ENCODE data around the gene NREP.

NREP gene

DNA sequence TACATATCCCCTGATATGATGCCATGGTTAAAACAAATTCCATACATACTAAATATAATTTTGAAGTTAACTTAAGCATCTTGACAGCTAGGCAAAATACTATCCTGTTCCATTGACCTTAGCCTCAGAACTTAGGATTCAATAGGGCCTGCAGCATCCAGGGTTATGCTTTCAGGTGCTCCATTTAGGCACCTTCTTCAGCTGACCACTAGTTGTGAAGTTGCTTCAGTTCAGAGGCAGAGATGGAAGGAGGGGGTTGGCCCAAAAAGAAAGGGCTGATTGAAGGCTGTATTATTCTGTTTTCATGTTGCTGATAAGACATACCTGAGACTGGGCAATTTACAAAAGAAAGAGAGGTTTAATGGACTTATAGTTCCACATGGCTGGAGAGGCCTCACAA is 7.0 kb upstream of the NREP start:
- no peak for DNase-seq

DNA sequence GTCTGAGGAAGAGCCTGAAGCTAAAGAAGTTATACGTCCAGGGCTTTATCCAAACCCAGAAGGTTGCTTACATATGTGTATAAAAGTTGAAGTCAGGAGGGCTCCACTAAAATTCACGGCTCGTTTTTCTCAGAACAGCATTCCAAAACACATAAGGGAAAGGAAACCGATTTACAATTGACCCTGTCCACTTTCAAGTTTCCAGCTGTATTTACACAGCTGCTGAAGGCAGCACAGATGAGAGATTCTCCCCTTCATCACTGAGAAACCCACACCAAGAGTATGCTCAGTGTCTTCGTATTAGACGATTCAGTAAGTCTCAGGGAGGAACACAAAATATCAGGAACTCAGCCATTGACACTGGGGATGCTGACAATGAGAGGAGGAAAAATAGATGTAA is 5.9 kb upstream of the NREP start:
- DNase-seq, result peak; percentile 26 to 58

DNA sequence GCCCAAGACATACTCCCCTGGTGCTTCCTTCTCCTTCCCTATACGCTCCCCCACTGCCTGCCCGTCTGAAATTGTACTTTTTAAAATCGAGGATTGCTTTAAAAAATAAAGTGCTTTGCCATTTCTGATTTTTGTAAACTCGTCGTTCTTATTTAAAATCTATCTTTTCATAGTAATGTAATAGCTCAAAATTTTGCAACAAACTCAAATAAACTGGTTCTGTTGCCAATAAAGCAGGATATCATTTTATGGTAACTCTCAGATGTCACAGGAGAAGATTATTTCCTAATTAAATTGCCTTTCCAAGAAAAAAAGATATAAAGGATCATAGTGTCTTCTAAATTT is 1.3 kb upstream of the NREP start:
- no peak for DNase-seq

DNA sequence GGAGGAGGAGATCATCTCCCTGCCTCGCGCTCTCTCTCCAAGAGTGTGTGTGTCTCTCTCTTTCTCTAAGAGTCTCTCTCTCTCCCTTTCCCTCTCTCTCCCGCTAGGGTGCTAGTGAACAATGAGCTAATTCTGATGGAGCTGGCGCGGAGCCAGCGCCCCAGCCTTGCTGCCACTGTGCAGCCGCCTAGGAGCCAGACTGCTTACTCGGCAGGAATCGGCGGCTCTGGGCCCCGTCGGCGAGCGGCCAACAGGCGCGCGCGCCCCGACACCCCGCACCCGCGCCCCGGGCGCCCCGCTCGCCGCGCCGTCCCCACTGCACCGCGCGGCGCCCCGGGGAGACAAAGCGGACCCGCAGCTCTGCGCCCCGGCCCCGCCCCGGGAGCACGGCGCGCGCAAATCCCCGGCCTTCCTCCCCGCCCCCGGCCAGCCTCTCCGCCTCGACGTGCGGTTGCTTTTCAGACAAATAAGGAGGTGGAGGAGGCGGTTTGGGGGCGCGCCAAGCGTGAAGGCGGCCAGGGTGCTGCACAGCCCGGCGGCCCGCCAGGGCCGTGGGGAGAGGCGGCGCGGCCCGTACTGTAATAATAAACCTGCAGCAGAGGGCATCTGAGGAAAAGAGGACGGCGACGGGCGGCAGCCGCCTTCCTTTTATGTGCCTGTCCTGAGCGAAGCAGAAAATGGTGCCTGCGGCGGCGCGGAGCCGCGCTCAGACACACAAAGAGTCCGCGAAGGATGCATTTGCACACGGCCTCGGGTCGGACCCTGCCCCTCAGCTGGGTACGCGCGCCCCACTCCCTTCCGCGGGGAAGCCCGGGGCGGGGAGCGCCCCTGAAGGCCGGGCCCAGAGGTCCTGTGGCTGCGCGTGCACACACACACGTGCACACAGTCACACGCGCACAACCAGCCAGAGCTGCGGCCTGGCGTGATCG is 625 bp upstream of the NREP start:
- peak; percentile 80 to 85 for DNase-seq

DNA sequence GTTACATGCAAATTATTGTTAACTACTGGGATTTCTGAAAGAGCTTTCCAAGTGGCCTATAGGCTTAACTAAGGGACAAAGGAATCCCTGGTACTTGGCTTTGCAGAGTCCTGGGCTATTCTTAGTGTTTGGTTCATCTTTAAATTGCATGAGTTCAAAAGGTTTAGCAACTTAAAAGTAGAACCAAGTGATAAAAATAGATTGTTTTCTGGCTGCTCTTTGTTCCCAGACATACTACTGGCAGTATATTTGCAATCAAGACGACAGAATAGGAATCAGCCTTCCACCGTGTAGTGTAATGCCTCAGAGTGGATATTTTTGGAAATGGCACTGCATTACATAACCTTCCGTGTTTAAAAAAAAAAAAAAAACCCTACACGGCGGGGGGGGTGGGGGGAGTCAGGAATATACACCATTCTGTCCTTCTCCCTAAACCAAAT is 1.0 kb downstream of the NREP start:
- no peak for DNase-seq

DNA sequence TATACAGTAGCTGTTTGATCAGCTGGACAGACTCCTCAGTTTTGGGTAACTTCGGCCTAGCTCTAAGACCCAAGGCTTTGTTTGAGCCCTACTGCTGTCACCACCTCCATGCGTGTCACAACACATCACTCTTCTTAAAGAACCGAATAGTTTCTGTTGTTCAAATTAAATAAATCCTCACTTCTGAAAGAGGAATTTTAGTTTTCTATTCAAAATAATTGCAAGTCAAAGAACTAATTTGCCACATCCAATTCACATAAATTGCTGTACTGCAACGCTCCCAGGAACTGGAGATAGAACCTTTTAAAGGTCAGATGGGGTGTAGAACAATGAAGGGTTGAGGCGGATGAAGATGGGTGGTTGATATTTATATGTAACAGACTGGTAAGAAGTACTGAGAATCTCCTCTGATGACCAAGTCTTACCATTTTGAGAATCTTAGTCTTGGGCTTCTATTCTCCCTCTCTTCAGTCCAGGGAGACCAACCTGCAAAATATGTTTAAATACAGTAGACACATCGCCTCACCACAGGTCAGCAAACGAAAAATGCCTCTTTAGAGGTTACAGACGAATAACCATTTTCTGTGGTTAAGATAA is 1.6 kb downstream of the NREP start:
- no peak for DNase-seq

DNA sequence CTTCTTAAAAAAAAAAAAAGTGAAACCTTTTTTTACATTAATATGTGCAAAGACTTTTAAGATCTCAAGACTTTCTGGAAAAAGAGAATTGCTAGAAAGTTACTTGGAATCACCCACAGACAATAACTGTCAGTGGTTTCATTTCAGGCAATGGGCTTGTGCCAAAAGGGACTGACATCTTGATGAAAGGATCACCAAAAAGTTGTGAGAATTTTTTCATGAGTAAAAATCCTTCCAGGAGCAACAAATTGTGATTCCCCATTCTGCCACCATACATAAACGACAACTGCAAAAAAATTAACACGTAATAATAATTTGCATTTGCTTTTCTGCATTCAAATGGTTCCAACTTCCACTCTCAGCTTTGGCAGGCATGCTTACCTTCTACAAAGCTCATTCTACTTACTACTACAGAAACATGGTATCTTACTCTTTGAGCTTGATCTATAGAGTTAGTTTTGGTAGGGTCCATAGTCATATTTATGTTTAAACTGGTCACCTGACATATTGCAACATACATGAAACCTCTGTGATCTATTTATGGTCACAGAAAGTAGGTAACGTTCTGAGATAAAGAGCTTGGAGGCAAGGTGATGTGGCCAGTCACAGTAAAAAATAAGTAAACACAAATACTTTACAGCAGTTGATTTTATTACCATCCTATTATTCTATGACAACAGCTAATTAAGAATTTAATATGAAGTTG is 3.0 kb downstream of the NREP start:
- no peak for DNase-seq

DNA sequence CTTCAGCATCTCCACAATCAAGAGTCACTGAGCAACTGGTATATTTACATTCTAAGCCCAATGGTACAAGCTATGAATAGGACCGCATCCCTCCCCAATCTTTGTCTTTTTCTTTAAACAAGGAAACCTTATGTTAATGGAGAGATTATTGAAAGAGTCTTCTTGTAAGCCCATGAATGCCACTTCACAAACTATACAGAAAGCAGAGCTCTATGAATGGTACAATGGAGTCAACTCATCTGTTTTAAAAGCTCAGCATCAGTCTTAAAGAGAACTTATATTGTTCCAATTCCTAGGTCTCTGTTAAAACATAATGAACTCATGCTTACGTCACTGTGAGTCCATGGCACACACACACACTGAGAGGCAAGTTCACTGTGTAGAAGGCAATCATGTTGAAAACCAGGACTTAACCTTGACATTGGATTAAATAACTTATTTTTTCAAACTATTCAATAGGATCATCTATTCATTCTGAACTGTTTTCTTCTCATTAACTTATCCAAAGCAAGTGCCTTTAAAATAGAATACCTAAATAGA is 4.5 kb downstream of the NREP start:
- DNase-seq, result no peak

DNA sequence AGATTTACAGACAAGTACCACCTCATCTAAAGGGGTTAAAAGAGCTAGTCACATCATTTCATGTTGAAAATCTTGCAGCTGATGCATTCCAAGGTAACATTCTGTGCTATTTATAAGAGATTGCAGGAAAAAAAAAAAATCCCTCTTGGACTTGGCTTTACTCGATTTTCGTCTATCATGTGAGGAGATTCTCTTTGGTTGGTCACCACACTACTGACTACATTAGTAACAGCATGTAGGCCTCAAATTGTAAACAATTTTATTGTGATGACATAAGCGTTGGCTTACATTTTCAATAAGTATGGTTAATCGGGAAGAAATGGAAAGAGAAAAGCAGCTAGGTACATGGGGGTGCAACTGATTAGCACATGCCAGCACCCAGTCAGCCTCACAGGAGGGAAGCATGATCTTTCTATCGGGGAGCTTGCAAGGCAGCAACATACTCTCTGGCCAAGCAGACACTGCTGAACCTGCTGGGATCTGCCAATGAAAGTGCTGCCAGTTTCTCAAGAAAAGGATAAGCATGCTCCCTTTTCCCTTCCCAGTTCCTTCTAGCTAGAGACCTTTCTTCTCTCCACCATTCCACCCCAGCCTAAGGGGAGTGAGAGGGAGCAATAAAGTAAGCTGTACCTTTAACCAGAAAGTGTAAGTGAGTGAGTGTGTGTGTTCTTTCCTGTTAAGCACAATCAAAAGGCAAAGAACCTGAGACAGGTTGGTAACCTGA is 7.5 kb downstream of the NREP start:
- DNase-seq, result no peak

DNA sequence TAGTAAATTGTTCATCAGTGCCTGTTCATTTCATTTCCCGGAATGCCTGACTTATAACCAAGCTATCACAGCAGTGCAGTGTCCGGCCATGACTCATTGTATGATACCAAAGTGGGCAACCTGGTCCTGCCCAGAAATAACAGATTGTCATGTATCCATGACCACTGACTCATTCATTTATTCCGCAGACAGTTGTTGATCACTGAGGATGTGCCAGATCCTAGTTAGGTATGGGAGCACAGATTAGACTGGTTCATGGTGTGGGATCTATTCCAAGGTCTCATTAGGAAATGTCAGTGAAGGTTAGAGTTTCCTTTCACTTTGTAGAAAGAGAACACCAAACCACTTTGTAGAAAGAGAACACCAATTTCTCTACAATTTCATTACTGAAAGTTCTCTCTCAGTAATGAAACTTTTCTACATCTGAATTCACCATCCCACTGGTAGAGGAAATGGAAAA is 8.7 kb downstream of the NREP start:
- DNase-seq, result no peak

DNA sequence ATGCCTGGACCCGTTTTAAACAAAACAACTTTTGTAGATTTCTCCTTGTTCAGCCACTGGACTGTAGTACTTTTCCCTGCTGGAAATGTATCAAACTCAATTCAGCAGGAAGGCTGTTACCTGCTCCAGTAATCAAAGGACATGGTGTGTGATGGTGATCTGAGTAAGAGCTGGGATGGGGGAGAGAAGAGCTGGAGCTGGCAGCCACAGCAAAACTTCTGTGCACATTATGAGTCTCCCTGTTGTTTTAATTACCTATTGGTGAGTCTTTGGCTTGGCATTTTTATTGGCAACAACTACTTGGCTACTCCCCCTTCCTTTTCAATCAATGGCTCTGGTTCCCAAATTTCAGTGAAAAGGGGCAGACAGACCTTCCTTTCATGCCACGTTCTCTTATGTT is 9.7 kb downstream of the NREP start:
- DNase-seq, result no peak

DNA sequence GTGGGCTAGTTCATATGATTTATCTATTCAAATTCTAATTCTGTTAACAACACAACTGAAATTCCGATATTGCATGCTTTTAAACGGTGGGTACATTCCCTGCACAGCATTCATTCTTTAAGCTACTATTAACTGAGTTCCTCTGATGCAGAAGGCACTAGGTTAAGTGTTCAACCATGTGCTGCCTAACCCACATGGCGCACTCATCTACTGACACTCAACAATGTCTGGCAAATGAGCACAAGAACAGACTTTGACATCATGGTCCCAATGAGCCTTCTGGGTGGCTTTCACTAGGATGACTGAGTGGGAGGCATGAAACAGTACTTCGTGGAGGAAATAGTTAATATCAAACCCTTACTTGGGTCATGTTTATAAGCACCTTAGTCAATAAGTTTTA is 10.2 kb downstream of the NREP start:
- no peak for DNase-seq

DNA sequence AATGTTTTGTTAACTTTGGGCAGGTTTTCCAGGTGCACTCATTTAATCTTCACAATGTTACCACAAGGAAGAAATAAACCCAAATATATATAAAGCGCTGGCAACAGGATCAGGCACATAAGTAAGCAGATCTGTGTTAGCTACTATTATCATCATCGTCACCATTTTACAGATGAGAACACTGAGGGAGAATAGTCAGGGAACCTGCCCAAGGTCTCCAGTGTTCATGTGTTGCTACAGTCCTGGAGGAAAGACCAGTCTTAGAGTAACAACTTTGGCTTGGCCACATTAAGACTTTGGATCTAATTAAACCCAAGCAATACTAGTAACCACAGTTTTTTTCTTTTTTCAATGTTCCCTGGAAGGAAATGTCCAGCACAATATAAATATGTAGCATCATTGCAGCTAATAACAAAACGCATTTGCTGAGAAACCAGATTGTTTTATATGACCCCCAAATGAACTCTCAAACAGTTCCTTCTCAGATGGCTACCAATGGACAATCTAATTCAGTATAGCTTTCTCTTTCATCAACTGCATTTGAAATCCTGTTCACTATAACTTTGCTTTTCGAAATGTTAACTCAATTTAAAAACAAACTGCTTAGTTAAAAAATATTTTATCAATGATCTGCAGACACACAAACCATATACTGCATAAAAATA is 11.8 kb downstream of the NREP start:
- DNase-seq, result no peak

DNA sequence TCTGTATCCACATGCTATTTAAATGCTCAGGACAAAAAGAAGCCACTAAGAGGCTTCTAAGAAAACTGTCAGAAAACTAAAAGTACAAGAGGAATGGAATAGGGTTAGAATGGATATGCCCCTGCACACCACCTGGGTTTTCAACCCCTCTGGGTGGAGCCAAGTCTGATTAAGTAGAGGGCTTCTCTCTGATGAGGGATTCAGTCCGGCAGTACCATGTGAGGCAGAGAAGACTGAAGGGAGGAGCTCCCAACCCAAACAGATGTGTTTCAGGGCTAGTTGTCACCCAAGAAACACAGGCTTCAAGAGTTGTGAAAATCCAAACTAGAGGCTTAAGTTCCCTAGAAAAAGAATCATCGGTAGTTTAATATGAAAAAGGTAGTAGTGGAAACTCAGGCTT is 12.5 kb downstream of the NREP start:
- DNase-seq, result no peak

DNA sequence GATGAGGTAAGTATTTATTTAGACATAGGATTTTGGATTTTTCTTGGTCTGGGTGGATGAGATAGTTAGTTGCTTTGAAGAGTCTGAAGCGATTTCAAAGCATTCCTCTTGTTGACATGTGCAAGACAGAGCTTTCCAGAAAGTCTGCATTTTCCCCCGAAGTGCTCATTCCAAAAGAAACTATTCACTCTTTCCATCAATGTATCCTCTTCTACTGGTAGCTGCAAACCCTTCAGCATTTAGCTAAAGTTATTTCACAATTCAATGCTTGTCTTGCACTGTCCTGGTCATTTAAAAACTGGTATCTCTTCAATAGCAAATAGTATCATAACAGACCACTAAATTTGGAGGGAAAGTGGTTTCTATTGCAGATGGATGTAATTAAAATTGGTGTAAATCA is 13.0 kb downstream of the NREP start:
- no peak for DNase-seq

DNA sequence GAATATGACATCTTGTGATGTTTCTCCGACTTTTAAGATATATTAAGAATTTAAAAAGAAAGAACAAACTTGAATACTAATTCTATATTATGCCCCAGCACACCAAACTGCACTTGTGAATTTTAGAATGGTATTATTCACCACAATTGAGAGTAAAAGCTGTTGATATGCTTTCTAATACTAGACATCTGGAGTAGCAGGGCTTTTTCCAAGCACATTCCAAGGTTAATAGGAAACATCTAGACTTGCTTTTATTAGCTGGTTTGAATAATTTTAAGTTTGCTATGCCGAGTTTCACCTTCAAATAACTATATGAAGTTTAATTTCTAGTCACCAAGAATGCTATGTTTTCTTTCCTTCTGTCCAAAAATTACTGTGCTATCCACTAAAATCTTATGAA is 13.5 kb downstream of the NREP start:
- DNase-seq, result no peak

DNA sequence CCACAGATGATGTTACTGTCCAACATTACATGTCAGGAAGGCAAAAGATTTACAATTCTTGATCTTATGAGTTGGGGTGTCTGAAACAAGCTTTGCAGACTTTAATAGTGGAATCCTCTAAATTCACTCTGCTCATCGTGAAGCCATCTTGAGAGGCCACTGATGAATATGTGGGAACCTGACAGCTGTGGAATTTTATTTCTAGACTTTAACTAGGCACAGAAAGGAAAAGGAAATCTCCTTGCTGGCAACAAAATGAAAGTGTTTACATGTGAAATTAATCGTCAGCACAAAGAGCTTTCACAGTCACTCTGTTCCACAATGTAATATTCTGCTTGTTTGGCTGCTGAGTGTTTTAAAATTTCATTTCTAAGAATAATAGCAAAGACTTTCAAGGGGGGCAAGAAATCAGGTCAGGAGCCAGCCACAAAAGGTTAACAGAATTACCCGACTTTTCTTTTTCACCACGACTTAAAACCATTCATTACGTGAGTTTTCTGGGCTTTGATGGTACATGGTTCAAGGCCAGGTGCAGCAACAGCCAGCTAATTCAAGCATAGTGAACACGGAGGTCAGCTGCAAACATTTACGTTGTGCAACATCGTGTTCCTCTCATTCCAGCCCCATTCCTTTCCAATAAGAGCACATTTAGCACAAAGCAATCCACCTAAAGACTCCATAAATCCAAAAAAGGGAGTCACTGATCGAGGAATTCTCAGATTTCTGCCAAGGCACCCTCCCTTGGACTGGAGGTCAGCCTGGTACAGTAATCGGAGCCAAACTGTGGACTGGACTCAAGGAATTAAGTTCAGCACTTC is 14.6 kb downstream of the NREP start:
- DNase-seq, result no peak

DNA sequence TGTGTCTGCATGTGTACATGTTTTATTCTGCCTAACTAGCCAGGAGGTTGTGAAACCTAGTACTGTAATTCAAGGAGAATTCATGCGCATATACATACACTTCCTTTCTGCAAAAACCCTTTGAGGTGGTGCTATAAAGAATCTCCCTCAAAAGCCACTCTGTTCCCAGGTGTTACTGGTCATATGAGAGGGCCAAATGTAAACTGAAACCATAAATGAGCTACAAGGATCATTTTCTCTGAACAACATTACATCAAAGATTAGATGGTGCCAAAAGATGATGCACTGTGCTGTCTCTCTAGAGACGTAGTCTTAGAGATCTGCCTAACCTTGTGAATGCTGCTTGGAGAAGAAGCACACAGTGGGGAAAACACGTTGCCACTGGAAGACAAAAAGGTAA is 15.7 kb downstream of the NREP start:
- DNase-seq, result no peak

DNA sequence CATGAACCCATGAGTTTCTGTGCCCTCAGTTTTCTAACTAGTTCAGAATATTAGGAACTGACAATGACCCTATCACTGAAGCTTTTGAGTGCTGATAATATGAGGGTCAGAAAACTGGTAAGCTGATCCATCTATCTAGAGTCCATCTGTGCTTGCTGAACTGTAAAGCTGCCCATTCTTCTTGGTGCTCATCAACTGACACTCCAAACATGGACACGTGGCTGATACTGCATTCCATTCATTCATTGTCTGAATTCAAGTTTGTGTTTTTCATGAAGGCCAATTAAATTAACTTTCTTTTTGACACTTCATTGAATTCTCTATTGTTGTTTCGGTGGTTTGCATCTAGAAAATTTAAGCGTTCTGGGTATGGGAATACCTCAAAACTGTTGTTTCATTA is 17.6 kb downstream of the NREP start:
- DNase-seq, result no peak

DNA sequence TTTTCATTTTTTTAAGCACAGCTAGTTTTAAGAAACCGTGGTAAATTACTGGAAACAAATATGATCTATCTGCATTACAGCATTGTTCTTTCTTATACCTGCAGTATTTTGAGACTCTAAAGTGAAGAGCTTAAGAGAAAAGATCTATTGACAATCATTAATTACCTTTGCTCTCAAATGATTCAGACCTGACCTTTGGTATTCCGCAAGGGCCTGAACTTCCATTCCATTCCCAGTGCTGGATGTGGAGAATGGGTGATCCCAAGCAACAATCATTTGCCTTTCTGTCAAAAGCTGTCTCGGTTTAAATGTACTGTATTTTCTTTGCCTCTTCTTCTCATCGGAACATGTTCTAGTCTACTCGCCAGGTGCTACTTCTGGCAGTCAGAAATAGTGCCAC is 18.9 kb downstream of the NREP start:
- DNase-seq, result no peak

DNA sequence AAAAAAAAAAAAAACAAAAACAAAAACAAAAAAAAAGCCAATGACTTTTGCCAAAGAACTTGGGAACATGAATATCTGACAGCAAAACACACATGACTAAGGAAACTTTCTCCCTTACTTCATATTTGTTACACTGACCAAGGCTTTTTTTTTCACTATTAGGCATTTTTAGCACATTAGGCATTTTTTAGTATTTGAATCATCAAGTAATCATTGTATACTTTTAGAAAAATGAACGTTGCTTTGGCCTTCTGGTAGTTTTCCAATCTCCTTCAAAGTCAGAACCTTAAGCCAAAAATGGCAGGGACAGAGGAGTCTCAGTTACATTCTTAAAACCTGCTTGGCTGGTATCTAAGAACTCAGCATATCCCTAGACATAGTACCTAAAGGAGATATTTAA is 19.3 kb downstream of the NREP start:
- DNase-seq, result no peak

Measured in SHP77 (cell line).